Right atrium auricular region (tissue), 2 donors: ENCODE measurements around the gene POLR2H. TPM values are rescaled to one million over a fixed set of nuclear protein-coding genes. Genes with fewer than 3 reads are reported as not detected.
A peak's percentile ranks its signal among the peaks of the same experiment; 100 is the strongest.

Source experiments
- DNase-seq: peaks from one replicate; pipeline ENCODE4 v3.0.0-alpha.2; 2019; ENCODE audit warnings: low spot score
- H3K27ac ChIP-seq, 2 donors: fragments of 200-600 bp; sonication (generic); 1 replicate in 1 of 2; 2 replicates in 1 of 2; pipeline ENCODE4 v1.5.1; 2016 to 2019
- H3K27me3 ChIP-seq, 2 donors: fragments of 200-600 bp; sonication (generic); one replicate each; pipeline versions ENCODE4 v1.5.1 to v1.6.0; 2017 to 2019
- H3K36me3 ChIP-seq: fragments of 200-600 bp; sonication (generic); one replicate; pipeline ENCODE4 v1.5.1; 2016
- H3K4me1 ChIP-seq, 2 donors: fragments of 200-600 bp; sonication (generic); one replicate each; pipeline versions ENCODE4 v1.5.1 to v1.6.0; 2017 to 2019
- H3K4me3 ChIP-seq, 2 donors: fragments of 200-600 bp; sonication (generic); 1 replicate in 1 of 2; 2 replicates in 1 of 2; pipeline ENCODE4 v1.5.1; 2017 to 2019; ENCODE audit warnings: mild to moderate bottlenecking in 1 of 2, moderate library complexity in 1 of 2
- H3K9me3 ChIP-seq, 2 donors: fragments of 200-600 bp; sonication (generic); one replicate each; pipeline ENCODE4 v1.5.1; 2019
- total RNA-seq, 2 donors: library from RNA; depleted of rRNA; stranded (reverse); fragments of >200 nt; gene quantifications; one replicate each; pipeline ENCODE4 v1.1.0, GENCODE V29; 2016
- TF ChIP-seq, protein P1 (sequence below), 2 donors: fragments of 200-600 bp; sonication (generic); IDR thresholded peaks; one replicate each; pipeline ENCODE4 v1.5.1; 2019; ENCODE audit warnings: antibody characterized with exemption in 2 of 2

Gene POLR2H
- total RNA-seq, 2 donors from 2014 or later, result 26.8 to 35.5 TPM

DNA sequence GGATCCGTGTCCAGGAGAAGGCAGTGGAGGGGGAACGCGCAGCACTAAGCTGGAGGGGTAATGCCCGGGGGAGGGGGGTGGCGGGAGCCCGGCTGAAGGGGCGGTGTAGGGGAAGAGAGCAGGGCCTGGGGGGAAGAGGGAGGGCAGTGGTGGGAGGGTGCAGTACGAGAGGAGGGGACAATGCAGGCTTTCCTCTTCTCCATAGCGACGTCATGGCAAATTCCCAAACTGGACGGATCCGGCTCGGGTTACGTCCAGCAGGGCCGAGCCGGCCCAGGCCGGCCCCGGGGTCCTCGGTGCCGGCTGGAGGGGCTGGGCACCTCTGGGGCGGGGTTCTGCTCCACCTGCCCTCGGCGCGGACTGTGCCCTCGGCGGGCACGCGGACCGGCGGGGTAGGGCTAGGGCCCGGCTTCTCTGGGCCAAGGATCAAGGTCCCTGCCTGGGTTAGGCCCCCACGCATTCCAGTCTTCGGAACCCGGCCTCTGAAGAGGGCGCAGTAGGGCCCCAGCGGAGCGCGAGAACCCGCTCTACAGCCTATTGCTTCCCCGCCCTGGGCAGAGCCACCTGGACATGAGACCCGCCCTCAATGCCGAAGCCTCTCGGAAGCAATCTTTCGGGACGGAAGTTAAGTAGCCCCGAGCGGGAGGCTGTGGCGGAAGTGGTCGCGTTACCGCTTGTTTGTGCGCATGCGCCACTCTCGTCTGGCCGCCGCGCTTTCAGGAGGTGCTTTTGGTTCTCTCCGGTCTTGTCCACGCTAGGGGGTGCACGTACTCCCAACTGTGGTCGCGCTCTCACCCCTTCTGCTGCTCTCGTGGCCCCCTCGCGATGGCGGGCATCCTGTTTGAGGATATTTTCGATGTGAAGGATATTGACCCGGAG, 1.4 kb downstream of the POLR2H start:
- Histone ChIP-seq H3K27ac (peak overlapping the region; percentile 97 to 99), H3K4me3 (peak overlapping the region; percentile 80 to 89), H3K4me1 (peaks cover 0 to 26% of the 10 kb centered on the region in 2 donors), H3K9me3 (no peaks in the 10 kb centered on the region), H3K27me3 (no peaks in the 10 kb centered on the region), H3K36me3 (peaks cover 26% of the 10 kb centered on the region)
- peak; percentile 96 for DNase-seq
- TF ChIP-seq, protein P1, sequence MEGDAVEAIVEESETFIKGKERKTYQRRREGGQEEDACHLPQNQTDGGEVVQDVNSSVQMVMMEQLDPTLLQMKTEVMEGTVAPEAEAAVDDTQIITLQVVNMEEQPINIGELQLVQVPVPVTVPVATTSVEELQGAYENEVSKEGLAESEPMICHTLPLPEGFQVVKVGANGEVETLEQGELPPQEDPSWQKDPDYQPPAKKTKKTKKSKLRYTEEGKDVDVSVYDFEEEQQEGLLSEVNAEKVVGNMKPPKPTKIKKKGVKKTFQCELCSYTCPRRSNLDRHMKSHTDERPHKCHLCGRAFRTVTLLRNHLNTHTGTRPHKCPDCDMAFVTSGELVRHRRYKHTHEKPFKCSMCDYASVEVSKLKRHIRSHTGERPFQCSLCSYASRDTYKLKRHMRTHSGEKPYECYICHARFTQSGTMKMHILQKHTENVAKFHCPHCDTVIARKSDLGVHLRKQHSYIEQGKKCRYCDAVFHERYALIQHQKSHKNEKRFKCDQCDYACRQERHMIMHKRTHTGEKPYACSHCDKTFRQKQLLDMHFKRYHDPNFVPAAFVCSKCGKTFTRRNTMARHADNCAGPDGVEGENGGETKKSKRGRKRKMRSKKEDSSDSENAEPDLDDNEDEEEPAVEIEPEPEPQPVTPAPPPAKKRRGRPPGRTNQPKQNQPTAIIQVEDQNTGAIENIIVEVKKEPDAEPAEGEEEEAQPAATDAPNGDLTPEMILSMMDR (IDR thresholded peaks at IDR 0.05), result peak; percentile 26 to 68

DNA sequence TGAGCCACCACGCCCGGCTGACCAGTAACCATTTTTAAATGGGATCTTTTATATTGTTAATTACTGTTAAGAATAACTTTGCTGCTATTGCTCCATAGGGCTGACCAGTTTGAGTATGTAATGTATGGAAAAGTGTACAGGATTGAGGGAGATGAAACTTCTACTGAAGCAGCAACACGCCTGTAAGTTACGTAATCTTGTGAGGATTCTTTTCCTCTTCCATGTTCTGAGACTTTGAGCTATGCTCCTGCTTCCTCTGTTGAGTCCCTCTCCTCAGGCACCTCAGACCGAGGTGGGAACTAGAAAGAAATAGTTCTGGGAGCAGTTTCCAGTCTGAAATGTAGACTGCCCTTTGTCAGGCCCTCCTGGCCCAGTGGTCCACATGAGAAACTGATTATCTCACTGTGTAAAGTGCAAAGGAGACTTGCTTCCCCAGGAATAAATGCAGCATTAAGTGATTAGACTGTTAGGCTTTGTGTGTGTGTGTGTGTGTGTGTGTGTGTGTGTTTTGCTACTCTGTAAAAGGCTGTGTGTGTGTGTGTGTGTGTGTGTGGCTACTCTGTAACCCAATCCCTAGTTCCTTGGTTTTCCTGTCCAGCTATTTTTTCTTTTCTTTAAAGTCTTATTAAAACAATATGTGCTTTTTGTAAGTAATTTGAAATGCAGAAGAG, 5.2 kb downstream of the POLR2H start:
- peaks cover 0 to 33% of the 10 kb centered on the region in 2 donors for H3K4me1 ChIP-seq
- no peak overlapping the region for H3K4me3 ChIP-seq
- TF ChIP-seq, protein P1 (IDR thresholded peaks at IDR 0.05), result no peak
- H3K36me3 ChIP-seq, result peaks cover 35% of the 10 kb centered on the region
- no peak overlapping the region for H3K27ac ChIP-seq
- DNase-seq, result no peak
- no peaks in the 10 kb centered on the region for H3K27me3 ChIP-seq
- H3K9me3 ChIP-seq, result no peaks in the 10 kb centered on the region

DNA sequence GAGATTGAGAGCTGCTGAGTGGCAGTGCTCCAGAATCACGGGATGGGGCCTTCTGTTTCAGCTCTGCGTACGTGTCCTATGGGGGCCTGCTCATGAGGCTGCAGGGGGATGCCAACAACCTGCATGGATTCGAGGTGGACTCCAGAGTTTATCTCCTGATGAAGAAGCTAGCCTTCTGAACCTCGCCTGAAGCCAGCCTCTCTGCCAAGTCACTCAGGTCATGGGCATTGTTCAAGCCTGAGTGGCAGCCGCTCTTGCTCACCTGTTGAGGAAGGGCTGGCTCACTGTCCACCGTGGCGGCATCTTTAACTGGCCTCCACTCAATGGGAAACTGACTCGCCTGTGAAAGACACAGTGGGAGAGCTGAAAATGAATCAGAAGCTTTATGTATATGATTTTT, 6.6 kb downstream of the POLR2H start:
- Histone ChIP-seq H3K27ac (no peak overlapping the region), H3K36me3 (peaks cover 35% of the 10 kb centered on the region), H3K4me1 (peaks cover 0 to 34% of the 10 kb centered on the region in 2 donors), H3K9me3 (no peaks in the 10 kb centered on the region), H3K4me3 (no peak overlapping the region), H3K27me3 (no peaks in the 10 kb centered on the region)
- TF ChIP-seq, protein P1 (IDR thresholded peaks at IDR 0.05), result no peak
- DNase-seq, result no peak

DNA sequence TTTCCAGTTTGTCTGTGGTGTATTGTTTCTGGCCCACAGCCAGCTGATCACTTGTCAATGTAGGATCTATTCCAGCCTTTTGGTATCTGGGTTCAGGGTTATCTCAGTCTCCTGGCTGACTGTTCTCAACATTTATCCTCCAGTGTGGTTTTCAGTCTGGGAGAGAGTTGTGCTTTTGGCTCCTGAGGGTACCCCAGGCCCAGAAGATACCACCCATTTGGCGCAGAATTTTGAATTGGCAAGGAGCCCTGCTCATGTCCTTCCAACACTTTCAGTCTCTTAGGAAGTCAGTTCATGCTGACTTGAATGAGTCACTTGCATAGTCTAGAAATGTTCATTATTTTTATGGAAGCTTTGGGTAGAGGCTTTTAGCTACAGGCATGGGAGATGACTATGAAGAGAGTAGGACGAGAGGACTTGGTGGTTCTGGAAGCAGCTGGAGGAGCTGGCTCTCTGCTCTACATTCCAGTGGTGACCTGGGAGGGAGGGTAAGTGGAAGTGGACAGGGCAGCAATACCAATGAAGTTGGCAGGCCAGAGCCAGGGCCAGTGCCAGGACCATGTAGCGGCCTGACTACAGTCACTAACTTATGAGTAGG, 7.2 kb downstream of the POLR2H start:
- Histone ChIP-seq H3K27ac (peak overlapping the region; percentile 22 to 50), H3K36me3 (peaks cover 35% of the 10 kb centered on the region), H3K27me3 (no peaks in the 10 kb centered on the region), H3K4me1 (peaks cover 0 to 30% of the 10 kb centered on the region in 2 donors), H3K4me3 (no peak overlapping the region), H3K9me3 (no peaks in the 10 kb centered on the region)
- no peak for DNase-seq
- TF ChIP-seq, protein P1 (IDR thresholded peaks at IDR 0.05), result no peak

DNA sequence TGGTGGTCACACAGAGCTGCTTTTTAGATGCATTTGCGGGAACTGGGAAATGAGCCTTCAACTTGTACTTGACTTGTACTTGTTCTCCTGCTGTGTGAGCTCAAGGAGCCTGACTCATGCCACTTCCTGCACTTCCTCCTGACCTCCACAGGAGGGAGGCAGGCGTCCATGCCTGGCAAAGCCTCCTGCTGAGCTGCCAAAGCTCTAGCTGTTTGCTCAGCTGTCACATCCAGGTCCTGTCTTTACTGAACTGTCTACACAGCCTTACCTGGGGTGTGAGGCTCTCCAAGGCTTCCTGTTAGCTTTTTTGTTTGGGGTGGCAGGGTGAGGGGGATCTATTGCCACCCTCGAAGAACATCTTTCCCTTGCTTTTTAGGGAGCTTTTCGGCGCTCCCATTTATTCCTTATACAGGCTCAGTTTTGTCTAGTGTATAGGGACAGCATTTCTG, 10.1 kb downstream of the POLR2H start:
- Histone ChIP-seq H3K27ac (no peak overlapping the region), H3K4me3 (no peak overlapping the region), H3K27me3 (no peaks in the 10 kb centered on the region), H3K36me3 (peaks cover 15% of the 10 kb centered on the region), H3K9me3 (no peaks in the 10 kb centered on the region), H3K4me1 (peaks cover 0 to 23% of the 10 kb centered on the region in 2 donors)
- TF ChIP-seq, protein P1 (IDR thresholded peaks at IDR 0.05), result peak; percentile 91 to 96
- peak; percentile 87 for DNase-seq
